ENCODE measurements around the gene MELTF.
"Not testable (repeated sequence)": the region's sequence is repeated elsewhere in the genome, so short reads cannot be mapped to it uniquely, and the experiment has no call there.

MELTF gene

DNA sequence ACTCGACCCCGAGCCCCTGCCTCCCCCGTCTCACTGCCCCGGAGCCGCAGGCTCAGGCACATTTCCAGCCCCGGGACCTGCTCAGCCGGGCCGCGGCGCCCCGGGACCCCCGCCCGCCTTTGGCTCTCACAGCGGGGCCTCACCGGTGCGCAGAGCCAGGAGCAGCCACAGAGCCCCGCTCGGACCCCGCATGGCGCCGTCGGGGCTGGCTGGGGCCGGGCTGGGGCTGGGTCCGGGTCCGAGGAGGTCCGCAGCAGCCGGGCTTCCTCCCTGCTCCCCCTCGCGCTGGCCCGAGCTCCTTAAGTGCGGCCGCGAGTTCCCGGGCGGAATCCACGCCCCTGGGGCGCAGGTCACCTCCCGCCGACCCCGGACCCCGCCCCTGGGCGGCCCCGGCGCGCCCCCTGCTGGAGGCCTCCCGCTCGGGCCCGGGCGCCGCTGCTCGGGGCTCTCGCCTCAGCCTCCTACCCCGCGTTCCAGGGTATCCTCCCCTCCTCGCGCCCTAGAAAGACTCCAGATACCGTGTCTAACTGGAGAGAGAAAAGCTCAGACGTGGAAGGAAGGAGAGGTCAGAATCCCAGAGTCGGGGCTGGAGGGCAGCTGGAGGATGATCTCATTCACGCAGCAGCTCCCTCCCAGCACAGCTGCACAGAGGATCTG is at the start of gene MELTF:
Gene MELTF (minus strand): TSS at position 307 of the 657 bp plus-strand sequence. CDS start 115 bp downstream, at position 192.
- no peak for FAIRE-seq

- FAIRE-seq = no peak
These were observed 46.8 kb upstream of the MELTF start for GRCh38 chr3:197076415-197076814.

- FAIRE-seq = peak; percentile 3
These were observed 38.5 kb upstream of the MELTF start for GRCh38 chr3:197068077-197068476.

GRCh38 chr3:197064771-197065170 is 35.2 kb upstream of the MELTF start:
- no peak for FAIRE-seq

DNA sequence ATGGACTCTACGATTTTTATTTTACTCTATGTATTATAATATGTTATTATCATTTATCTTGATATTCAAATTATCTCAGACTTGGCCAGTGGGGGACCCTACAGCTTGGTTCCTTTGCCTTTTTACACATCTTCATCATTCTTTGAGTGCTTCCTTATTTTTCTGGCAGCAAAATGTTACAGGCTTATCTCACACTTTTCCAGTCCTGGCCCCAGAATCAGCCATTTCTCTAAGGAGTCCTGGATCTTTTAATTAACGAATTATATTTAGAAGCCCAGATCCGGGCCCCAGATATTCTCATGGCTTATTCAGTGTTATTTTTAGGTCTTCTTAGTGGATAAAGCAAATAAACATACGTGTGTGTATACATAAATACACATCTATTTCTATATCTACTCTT is 32.8 kb upstream of the MELTF start:
- no peak for FAIRE-seq

- FAIRE-seq = not testable (repeated sequence)
These were observed 22.0 kb upstream of the MELTF start for GRCh38 chr3:197051637-197052036.

- FAIRE-seq = no peak
These were observed 20.9 kb upstream of the MELTF start for GRCh38 chr3:197050511-197050910.

GRCh38 chr3:197042539-197042938 is 12.9 kb upstream of the MELTF start:
- FAIRE-seq = peak; percentile 27

GRCh38 chr3:197041875-197042488 is 12.4 kb upstream of the MELTF start:
- FAIRE-seq = no peak

DNA sequence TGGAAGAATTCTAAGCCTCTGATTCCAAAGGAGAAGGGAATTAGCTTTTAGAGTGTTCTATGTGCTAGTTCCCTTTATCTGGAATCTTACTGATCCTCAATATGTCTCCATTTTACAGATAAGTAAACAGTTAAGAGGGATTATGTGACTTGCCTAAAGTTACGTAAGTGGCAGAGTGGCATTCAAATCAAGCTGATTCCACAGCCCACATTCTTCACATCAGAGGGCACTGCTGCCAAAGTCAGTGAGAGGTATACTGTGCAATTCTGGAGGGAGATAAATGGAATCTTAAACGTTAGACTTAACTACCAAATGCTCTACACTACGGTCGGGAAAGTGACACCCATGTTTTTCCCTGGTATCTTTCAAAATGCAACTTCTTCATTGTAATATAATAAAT is 11.0 kb upstream of the MELTF start:
- no peak for FAIRE-seq

- FAIRE-seq = no peak
These were observed 9.3 kb upstream of the MELTF start for GRCh38 chr3:197038679-197039462.

- FAIRE-seq = no peak
These were observed 6.0 kb upstream of the MELTF start for GRCh38 chr3:197035577-197035976.

GRCh38 chr3:197034778-197035177 is 5.2 kb upstream of the MELTF start:
- not testable (repeated sequence) for FAIRE-seq

DNA sequence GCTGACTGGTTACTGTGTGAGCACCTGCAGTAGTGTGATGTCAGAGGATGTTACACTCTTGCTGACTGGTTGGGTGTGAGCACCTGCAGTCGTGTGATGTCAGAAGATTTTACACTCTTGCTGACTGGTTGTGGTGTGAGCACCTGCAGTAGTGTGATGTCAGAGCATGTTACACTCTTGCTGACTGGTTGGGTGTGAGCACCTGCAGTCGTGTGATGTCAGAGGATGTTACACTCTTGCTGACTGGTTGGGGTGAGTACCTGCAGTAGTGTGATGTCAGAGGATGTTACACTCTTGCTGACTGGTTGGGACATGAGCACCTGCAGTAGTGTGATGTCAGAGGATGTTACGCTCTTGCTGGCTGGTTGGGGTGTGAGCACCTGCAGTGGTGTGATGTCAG is 4.1 kb upstream of the MELTF start:
- FAIRE-seq = not testable (repeated sequence)

DNA sequence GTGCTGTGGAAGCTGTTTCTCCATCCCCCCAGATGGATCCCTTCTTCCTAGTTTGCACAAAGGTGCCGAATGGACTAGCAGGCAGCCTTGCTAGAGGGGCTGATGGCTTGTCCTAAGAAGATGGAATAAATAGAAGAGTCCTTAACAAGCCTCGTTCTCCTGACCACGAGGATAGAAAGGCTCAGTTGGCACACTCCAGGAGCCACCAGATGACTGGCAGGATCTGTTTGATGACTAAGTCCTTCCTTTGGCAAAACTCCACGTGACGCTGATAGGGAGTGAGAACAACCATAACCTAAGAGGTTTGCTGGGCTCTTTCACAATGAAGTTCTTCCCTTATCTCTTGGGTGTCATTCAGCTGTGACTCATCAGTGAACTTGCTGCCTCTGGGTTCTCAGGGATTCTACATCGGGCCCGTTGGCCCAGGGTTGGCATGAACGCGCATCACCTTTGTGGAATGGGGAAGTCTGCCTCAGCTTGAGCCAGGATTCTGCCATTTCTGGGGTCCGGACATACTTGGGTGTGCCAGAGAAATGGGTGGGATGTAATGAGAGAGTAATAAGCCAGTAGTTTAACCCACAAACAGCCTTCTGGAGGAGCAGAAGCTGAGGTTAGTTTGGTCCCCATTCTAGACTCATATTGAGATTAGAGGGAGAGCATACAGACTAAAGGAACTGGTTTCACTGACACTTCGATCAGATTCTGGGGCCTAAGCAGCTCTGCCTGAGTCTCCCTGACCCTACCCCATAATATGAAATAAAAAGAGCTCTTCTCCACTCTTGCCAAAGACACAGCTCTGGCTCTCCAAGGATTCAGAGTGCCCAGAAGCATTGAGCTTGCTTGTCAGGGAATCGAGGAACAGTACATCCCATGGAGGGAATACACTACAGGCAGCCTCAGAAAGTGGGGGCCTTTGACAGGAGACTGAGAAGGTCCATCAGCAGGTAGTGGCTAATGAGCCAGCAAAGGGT is 2.0 kb upstream of the MELTF start:
- no peak for FAIRE-seq

- no peak for FAIRE-seq
These were observed 1.0 kb upstream of the MELTF start for GRCh38 chr3:197030379-197031314.

- FAIRE-seq = no peak
These were observed 698 bp downstream of the MELTF start for GRCh38 chr3:197028728-197029510.

DNA sequence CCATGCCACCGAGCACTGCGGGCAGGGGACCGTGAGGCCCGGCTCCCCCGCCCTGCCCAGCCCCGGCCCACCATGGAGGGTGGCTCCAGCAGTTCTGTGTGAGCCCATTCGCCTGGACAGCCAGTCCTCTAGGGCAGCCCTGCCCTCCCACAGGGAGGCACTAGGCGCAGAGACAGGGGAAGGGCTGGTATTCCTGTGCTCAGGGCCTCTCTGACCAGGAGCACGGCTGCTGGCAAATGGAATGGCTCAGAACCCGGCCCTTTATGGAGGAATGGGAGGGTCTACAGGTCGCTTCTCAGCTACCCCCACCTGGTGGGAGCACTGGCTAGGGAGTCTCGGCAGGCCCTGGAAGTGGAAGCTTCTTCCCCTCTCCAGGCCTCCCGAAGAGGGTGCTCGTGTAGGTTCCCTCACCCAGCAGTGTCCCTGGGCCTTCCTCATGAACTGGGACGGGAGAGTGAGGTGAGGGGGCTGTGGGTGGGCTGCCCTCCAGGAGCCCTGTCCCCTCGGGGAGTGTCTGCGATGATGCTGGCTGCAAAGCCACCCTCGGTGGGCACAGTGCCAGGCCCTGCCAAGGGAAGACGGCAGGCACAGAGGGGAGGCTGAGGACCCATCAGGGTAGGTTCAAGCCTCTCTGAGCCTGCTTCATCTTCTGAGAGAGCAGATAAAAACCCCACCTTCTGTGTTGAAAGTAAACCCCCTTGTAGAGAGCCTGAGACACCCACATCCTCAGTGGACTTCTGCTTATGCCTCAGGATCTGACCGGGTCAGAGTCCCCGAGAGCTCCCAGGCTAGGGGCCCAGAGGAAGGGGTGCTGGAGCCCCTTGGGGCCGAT is 1.5 kb downstream of the MELTF start:
- FAIRE-seq = no peak

DNA sequence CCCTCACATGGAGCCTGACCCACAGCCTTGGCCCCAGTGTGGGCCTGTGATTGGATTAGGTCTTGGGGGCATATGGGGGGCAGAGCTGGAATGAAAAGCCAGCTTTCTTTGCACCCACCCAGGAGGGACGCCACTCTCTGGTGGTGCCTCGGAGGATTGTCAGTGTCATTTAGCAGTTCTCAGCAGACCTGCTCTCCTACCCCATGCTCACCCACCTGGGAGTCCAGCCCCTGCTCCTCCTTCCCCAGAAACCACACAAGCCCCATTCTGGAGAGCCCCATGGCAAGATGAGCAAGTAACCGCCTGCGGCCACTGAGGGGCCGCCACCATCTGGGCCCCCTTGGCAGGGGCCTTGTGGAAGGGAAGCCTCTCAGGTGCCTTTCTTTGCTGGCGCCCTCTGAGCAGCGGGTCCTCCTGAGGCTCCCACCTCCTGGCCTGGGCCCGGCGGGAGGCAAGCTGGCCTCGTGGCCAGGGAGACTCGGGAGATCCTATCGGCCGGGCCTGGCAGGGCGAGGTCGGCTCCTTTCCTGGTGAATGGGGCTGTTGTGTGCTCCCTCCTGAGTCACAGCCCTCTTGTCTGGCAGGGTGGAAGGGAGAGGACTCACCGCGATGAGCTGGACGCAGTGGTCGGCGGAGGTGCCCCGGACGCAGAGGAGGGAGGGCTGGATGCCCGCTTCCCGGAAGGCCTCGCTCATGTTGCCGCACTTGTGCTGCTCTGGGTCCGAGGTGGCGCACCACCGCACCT is 2.3 kb downstream of the MELTF start:
- FAIRE-seq = no peak

All from G401.6 (cell line).